ENCODE results near the gene ABO. TPM values are rescaled to one million over a fixed set of nuclear protein-coding genes. Genes with fewer than 3 reads are reported as not detected.
"Not testable (repeated sequence)": the region's sequence is repeated elsewhere in the genome, so short reads cannot be mapped to it uniquely, and the experiment has no call there.

The ABO gene
- polyA plus RNA-seq, 3 donors: 15.3 to 19.2 (median 17.6) TPM

DNA sequence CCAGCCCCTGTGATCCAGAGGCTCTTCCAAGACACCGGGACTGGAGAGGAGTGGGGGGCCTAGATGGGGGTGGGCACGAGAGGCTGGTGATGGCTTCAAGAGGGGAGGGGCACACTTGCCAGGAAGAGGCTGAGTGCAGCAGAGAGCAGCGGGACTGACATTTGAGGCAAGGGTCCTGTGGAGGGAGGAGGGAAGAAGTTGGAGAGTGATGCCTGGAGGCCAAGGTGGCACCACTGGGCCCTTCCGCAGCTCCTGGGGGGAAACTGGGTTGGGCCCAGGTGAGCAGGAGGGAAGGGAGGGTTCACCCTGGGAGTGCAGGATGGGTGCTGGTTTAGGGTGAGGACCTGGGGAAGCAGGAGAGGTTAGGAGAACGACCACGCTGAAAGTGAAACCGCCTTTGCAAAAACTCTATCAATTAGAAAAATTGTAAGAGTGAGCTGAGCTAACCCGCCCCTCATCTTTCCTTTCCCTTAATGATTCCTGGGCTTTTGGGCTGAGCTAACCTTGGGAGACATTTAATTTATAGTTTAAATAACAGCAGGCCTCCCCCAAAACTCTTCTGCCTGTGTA, 26.2 kb downstream of the ABO start:
- DNase-seq: no peak

DNA sequence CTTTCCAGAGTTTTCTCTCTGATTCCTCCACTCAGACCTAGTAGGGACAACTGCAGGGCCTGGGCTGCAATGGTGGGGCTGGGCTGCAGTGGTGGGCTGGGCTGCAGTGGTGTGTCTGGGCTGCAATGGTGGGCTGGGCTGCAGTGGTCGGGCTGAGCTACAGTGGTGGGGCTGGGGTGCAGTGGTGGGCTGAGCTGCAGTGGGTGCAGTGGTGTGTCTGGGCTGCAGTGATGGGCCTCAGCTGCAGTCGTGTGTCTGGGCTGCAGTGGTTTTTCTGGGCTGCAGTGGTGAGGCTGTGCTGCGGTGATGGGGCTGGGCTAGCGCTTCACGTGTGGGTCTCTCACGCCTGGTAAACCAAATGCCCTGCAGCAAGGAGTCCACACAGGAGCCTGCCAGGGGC, 27.4 kb downstream of the ABO start:
- DNase-seq: no peak

DNA sequence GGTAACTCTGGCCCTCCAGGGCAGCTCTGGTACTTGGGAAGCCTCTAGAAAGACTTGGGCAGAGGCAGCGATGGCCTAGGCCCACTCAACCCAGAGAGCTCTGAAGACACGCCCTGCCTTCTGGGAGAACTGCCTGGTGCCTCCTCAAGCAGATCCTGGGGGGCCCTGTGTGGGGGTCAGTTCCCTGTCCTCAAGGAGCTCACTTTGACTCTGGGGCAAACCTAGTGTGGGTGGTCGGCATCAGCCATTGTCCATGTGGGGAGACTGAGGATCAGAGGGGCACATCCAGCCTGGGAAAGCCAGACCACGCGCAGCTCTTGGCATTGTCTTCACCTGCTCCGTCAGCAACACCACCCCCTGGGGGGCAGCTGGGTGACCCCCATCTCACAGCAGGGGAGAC, 28.0 kb downstream of the ABO start:
- DNase-seq: no peak

DNA sequence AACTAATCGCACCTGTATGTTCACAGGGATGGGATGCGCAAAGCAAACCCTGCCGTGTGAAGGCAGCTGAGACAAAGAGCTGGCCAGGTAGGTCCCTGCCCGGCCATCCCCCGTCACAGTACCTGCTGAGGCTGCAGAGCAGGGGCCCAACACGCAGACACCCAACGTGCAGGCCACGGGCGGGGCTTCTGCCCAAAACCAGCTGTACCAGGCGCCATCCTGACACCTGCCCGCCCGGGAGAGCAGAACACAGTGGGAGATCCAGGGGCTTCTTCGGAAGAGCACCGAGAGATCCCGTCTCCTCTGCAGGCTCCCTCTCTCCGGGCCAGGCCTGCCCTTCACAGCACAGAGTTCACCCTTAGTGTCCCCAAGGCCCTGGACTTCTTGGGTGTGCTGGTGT, 28.4 kb downstream of the ABO start:
- DNase-seq: no peak

DNA sequence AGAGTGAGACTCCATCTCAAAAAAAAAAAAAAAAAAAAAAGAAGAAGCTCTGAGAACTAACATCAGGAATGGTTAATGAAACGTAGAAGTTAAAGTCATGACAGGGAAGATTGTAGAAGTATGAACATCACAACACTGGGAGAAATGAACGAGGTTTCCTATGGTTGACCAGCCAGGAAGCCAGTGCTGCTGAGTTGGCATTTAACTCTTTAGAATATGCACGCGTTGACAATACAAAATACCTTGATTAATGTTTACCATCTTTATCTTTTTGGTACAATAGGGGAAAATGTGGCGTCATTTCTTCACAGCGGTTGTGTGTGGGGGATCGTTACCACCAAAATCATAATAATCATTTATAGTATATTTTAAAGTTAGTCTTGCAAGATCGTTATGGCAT, 32.0 kb downstream of the ABO start:
- DNase-seq: no peak

DNA sequence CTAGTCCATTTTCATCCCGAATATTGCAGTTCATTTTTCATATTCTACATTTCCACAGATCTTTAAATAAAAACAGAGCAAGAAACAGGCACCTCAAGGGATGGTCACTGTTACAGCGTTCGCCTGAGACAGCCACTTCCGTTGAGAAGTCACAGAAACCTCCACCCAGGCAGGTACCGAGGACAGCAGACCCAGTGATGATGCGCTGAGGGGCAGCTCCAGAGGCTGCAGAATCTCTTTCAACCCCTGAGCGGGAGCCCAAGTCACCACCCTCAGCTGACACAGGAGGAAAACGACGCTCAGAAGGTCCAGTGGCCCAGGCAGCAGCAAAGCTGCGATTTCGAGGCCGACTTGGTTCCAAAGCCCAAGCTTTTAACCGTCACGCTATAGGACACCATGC, 32.8 kb downstream of the ABO start:
- DNase-seq: no peak

DNA sequence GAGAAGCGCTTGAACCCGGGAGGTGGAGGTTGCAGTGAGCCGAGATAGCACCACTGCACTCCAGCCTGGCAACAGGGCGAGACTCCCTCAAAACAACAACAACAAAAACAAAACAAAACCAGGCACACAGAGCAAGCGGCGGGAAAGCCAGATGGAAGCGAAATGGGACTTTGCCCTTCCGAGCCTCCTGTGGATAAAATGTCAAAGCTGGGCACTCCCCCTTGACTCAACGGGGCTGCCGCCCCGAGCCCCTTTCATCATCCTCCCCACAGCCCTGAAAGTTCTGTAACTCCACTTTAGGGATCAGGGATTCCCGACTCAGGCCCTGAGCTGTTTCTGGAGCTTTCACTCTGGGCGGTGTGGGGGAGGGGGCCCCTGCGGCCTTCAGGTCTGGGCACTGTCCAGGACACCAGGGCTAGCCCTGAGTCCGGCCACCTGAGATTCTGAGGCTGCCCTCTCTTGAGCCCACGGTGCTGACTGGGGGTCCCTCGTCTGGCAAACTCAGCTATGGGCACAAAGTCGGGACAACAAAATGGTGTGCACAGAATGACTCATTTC, 35.4 kb downstream of the ABO start:
- DNase-seq: no peak

DNA sequence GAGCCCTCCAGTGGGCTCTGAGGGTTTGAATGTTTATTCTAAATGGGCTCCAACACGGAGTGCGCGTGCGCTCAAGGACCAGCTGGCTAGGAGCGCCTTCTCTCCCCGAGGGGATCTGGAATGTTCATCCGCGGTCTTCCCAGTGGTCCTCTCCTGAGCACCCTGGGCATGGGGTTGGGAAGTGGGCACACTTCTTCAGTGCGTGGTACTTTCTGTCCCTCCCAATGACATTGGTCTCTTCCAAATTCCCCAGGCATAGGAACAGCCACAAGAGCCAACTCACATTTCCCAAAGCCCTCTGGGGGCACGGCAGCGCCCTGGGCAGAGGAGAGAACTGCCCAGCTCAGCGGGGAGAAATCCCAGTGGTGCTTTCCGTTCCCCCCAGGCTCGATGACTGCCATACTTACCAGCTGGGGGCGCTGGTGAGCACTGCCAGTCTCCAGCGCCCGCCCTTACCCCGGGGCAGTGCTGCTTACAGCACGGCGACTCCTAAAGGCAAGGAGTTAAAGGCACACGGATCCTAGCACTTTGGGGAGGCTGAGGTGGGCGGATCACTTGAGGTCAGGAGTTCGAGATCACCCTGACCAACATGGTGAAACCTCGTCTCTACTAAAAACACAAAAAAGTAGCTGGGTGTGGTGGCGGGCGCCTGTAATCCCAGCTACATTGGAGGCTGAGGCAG, 36.0 kb downstream of the ABO start:
- DNase-seq: peak; percentile 57

DNA sequence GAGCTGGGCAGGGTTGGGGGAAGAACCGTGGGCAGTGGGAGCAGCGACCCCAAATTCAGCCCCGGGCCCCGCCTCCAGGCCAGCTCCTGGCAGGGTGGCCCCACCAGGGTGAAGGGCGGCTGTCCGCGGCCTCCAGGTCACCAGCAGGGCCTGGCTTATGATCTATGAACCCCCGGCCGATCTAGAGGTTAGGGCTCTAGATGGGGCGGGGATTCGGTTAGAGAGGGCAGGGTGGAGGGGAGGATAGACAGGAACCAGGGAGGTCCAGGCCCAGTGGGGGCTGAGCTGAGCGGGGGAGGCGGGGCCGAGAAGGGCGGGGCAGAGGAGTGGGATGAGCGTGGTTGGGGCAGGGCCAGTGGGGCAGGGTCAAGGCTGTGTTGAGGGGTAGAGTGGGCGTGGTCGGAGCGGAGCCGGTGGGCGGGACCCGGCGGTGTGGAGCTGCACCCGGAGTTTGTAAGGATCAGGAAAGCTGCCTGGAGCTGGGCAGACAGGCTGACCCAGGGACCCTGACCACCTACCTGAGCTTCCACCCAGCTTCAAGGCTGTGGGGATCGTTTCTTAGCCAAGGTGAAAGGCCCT, 36.6 kb downstream of the ABO start:
- DNase-seq: peak; percentile 61

DNA sequence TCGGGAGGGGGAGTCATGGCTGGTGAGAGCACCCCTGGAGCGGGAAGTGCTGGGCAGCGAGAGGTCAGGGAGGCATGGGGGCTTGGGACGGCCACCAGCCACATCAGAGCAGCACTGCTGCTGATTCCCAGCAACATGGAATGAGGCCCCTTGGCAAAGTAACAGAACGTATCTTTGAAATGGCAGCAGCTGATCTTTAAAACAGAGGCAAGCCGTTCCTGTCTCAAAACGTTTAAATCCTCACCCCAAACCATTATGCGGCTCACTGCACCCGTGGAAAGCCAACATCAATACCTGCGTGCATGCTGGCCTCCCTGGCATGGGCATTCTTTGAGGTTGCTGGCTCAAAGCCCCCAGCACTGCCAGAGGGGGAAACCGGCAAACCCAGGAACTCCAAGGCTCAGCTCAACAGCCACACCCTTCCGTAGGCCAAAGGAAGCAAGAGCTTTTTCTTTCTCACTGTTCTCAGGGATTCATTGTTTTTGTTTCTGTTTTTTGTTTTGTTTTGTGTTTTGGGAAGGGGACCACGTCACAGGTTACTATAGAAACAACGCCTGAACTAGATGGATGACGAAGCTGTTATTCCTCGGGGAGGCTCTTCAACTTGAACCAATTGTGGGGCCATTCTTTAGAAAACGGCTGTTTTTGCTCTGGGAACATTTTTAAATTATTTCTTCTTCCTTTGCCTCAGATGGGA, 37.8 kb downstream of the ABO start:
- peak; percentile 71 for DNase-seq

DNA sequence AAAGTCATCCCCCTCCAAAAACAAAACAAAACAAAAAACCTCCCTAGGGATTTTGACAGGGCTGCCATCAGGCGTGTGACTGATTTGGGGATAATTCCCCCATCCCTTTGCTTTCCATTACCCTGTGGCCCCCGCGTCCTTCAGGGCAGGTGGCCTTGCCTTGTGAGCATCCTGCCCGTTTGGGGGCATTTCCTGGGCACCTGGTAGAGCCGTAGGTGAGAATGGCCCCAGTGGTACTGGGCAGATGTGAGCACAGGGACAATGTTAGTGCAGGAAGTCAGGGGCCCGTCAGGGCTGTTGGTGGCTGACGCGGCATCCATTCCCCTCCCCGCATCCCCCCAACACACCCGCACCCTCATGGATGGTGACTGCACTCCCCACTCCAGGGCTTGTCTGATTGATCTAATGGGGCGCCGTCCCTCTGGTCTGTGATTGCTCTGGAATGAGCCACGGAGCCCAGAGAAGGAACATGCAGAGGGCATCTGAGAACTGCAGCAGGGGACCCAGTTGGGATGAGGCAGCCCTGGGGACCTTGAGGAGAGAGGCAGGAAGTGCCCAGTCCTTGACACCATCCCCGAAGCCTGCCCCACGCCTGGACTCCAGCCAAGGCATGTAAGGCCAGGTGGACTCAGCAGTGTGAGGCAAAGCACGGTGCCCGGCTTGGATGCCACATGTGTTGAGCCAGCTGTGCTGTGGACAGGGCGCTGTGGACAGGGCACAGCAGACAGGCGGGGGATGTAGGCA, 38.5 kb downstream of the ABO start:
- DNase-seq: not testable (repeated sequence)

DNA sequence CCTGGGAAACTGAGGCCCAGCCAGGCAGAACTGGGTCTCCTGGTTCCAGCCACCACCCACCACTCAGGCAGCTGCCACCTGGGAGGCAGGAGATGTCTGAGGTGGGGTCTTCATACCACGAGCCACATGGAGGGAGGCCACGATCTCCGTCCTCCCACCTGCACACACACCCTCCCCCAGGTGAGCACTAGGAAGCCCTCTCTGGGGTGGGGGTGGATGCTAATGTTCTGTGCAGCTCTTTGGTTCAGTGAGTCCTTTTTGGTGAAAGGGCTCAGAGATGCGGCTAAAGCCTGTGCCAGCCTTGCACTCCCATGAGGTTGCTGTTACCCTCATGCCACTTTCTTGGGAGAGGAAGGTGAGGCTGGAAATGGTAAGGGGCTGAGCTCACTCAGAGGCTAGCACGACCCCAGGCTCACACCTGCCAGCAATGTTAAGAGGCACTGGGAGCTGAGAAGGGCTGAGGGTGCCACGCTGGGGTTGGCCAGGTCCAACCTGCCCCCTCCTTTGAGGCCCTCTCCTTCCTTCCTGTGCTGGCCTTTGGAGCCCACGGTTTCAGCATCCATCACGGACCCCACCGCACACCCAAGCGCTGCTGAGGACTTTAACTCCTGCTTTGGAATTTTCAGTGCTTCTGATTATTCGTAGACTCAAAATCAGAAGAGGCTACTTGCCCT, 39.3 kb downstream of the ABO start:
- DNase-seq: no peak

DNA sequence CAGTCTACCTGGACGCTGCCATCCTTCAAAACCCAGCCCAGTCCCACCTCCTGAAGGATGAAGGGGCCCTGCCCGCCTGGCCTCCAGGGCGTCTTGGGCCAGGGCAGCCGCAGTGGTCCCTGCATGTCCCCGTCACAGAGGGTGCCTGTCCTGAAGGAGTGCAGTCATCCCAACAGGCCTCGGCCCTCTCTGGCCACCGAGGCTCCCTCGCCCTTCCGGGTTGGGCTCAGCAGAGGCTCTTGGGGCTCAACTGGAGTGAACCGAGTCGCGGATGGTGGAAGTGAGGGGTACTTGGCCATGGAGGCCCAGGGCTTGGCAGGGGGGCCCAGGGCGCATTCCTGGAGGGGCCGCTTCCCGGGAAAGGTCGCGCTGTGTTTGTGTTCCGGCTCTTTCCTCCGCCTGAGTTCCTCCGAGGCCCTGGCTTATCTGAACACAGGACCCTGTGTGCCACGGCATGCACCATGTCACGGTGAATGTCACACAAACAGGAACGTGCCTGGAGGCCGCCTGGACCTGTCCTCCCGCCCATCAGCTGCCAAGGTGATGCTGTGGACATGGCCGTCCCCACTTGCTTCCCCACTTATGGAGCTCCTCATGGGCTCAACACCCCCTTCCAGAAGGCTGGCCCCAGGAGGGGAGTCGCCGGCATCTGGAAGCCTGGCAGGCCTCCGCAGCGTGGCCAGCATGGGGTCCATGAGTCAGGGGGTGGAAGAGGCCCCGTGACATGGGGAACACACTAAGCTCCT, 40.3 kb downstream of the ABO start:
- no peak for DNase-seq

DNA sequence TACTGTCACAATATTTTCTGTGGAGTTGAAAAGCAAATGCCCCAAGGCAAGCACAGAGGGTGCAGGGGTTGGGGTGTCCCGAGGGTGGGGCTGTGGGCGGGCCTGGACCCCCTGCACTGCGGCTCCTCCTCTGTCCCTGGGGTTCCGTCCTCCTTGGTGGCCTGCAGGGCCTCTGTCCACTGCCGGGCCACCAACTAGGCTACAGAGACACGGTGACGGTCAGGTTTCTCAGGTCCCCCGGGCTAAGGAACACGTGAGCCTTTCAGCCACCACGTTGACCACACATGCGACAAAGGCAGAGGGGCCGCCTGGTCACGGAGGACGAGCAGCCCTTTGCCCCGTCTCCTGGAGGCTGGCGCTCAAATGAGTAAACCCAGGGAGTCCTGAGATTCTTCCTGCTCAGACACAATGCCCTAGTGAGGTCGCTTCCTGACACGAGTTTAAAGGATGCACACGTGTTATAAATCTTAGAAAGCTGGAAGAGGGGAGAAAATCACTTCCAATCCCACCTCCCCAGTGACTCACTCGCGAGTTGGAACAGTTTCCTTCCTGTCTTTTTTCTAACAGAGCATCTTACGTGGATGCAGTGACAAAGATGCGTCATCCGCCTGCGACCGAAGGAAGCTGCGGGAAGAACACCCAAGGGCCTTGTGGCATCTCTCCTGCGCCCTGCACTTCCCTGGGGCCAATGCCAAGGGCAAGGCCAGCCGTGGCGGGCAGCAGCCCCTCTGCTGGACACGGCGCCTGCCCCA, 41.1 kb downstream of the ABO start:
- DNase-seq: no peak

DNA sequence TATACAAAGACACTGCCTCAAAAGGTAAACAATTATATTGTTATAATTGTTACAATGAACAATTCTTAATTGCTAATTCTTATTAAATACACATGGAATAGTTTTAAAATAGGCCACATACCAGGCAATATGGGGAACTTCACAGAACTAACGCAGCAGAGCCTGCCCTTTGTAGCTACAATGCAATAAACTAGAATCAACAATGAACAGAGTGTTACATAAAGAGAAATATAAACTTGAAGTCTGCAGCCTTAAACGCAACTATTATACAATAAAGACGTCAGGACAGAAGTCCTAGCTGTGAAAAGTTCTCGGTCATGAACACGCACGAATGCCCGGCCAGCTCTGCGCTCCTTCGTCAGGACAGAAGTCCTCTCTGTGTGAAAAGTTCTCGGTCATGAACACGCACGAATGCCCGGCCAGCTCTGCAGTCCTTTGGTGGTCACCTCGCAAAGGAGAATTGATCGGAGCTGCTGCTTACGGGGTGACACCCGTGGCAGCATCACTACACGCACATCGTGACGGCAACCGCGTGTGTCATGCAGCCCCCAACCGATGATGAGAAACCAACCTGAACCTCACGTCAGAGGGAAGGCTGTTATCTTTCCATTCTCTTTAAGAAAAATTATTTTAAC, 43.0 kb downstream of the ABO start:
- DNase-seq: not testable (repeated sequence)

DNA sequence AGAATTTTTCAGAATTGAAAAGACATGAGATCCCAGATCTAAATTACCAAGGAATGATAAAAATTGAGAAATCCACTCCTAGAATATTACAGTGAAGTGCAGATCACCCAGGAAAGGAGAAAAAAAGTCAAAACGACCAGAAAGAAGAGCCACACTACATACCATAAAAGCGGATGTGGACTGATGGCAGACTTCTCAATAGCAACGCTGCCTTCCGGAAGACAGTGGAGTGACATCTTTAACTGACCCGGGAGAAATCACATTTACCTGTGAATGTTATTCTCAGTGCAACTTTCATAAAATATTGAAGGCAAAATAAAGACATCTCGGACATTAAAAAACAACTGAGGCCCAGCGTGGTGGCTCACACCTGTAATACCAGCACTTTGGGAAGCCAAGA, 44.5 kb downstream of the ABO start:
- DNase-seq: not testable (repeated sequence)

DNA sequence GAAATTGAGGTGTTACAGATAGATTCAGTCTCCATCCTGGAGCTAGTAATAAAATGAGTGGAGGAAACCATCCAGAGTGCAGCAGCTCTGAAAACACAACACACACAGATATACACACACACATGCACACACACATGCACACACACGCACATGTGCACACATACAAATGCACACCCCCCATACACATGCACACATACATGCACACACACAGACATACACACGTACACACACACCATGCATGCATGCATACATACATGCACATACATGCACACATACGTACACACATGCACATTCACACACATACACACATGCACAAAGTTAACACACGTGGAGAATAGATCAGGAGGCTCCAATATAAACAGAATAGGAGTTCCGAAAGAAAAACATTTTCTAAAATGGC, 44.9 kb downstream of the ABO start:
- DNase-seq: no peak

DNA sequence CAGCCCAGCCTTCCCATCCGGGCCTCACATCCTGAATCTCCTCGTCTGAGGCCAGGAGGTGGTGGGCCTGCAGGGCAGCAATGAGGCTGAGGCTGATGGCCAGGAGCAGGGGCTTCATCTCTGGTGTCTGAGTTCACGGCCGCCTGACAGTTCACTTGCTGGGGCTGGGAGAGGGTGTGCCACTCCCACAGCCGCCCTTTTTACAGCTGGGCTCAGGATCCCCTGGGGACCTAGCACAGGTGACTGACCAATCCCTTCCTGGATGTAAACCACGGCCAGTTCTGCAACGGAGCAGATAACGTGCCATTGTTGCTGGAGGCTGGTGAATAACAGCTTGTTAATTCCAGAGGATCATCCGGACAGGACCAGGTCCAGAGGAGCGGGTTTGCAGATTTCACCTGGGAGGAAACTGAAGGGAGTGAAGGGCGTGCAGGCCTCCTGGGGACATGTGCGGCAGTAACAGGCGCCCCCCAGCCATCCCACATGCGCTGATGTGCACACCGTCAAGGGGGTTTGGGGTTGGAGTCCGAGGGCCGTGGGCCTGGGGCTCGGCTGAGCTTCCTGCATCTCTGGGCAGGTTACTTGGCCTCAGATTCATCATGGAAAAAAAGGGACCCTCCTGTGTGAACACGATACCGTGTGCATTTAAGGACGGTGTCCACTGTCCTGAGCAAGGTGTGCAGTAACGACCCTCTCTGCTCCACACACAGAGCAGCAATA, 46.4 kb downstream of the ABO start:
- DNase-seq: not testable (repeated sequence)

DNA sequence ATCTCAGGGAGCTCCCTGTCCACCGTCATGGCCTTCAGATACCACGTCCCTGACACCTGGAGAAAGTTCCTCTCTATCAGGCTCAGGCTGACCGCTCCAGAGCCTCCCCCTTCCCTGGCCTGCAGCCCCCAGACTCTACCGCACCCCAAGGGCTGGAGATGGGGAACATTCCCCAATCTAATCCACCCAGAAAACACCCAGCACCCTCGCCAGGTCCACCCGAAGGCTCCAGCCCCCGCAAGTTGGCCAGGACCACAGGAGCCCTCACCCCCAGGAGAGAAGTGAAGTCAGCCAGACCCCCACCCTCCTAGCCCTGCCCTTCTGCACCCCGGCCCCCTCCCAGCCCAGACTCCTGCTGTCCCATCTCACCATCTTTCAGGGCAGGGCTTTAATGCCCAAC, 47.0 kb downstream of the ABO start:
- not testable (repeated sequence) for DNase-seq

Data from renal pelvis (tissue), 4 donors.